Body of pancreas (tissue), 4 donors: ENCODE measurements around the gene COL4A6. TPM values are rescaled to one million over a fixed set of nuclear protein-coding genes. Genes with fewer than 3 reads are reported as not detected.

Source experiments
- ATAC-seq: fragments of 150-250 bp; one replicate; pipeline ENCODE4 v1.9.1; 2016
- DNase-seq, 4 donors: peaks; one replicate each; pipeline ENCODE4 v3.0.0-alpha.2; 2019
- H3K27ac ChIP-seq, 4 donors: fragments of 200-600 bp; sonication (generic); 1 replicate in 3 of 4; 2 replicates in 1 of 4; pipeline versions ENCODE4 v1.5.1 to v1.6.1; 2016 to 2019; ENCODE audit warnings: mild to moderate bottlenecking in 1 of 4, mixed read lengths in 1 of 4, moderate library complexity in 1 of 4
- H3K27me3 ChIP-seq, 2 donors: fragments of 200-600 bp; sonication (generic); one replicate each; pipeline ENCODE4 v1.6.0; 2016; ENCODE audit warnings: mild to moderate bottlenecking in 1 of 2
- H3K36me3 ChIP-seq, 2 donors: fragments of 200-600 bp; sonication (generic); replicated peaks in 1 of 2; 2 replicates each; pipeline ENCODE4 v1.5.1; 2016; ENCODE audit warnings: low read depth in 2 of 2; ENCODE audit not compliant: insufficient read depth in 1 of 2
- H3K4me1 ChIP-seq: fragments of 200-600 bp; sonication (generic); one replicate; pipeline ENCODE4 v1.6.0; 2016
- H3K4me3 ChIP-seq, 2 donors: fragments of 200-600 bp; sonication (generic); 1 replicate in 1 of 2; 2 replicates in 1 of 2; pipeline ENCODE4 v1.5.1; 2016 to 2019
- H3K9me3 ChIP-seq, 3 donors: fragments of 200-600 bp; sonication (generic); 1 replicate in 2 of 3; 2 replicates in 1 of 3; pipeline ENCODE4 v1.5.1; 2016
- CTCF ChIP-seq, 7 experiments: fragments of 450-650 bp in 4 of 7; fragments of 200-600 bp in 3 of 7; sonication (generic) in 3 of 7; IDR thresholded peaks; one replicate each; pipeline ENCODE4 v1.5.1; 2016 to 2019; ENCODE audit warnings: antibody characterized with exemption in 7 of 7
- POLR2A ChIP-seq, 3 donors: fragments of 450-650 bp; IDR thresholded peaks; one replicate each; pipeline ENCODE4 v1.6.1; 2016; ENCODE audit warnings: antibody characterized with exemption in 3 of 3, mild to moderate bottlenecking in 2 of 3
- WGBS, 2 donors: methylation state at CpG; one replicate each; pipeline ENCODE4 v1.1.5; 2017; 5-methylcytosine and 5-hydroxymethylcytosine counted together
- intact Hi-C: fragments of 100-400 bp; cut with DNase I; formaldehyde crosslinking; loops from one replicate; pipeline ENCODE4 v1.15.1; 2023
- total RNA-seq, 2 donors: library from RNA; depleted of rRNA; stranded (reverse); fragments of >200 nt; gene quantifications; one replicate each; pipeline ENCODE4 v1.1.0, GENCODE V29; 2016

COL4A6 gene
- total RNA-seq, 2 donors from 2014 or later = under 0.01 to 0.52 TPM

GRCh38 chrX:108312011-108312410, 126.2 kb downstream of the COL4A6 start:
- Histone ChIP-seq H3K27me3 (no peaks in the 10 kb centered on the region), H3K4me3 (no peak overlapping the region), H3K27ac (no peak overlapping the region), H3K4me1 (no peaks in the 10 kb centered on the region), H3K9me3 (no peaks in the 10 kb centered on the region), H3K36me3 (no peaks in the 10 kb centered on the region)
- intact Hi-C loops = no loop called here
- TF ChIP-seq CTCF (IDR thresholded peaks at IDR 0.05) = no peak
- no peak for TF ChIP-seq POLR2A (IDR thresholded peaks at IDR 0.05)
- 39 to 45% methylated on average over 1 of the region's 1 CpG for WGBS, 2 donors
- no peak for ATAC-seq
- DNase-seq = no peak

GRCh38 chrX:108310506-108310905, 127.7 kb downstream of the COL4A6 start:
- H3K9me3 ChIP-seq = no peaks in the 10 kb centered on the region
- ATAC-seq (no peak), DNase-seq (no peak)
- no peak overlapping the region for H3K4me3 ChIP-seq
- TF ChIP-seq POLR2A (IDR thresholded peaks at IDR 0.05) (no peak), CTCF (IDR thresholded peaks at IDR 0.05) (no peak)
- WGBS, 2 donors = 65 to 88% methylated on average over 1 of the region's 1 CpG
- H3K27ac ChIP-seq = no peak overlapping the region
- no peaks in the 10 kb centered on the region for H3K27me3 ChIP-seq
- intact Hi-C loops = no loop called here
- H3K4me1 ChIP-seq = no peaks in the 10 kb centered on the region
- H3K36me3 ChIP-seq = no peaks in the 10 kb centered on the region

GRCh38 chrX:108309144-108309543, 129.1 kb downstream of the COL4A6 start:
- 31 to 70% methylated on average over 4 of the region's 4 CpGs for WGBS, 2 donors
- no peak overlapping the region for H3K27ac ChIP-seq
- no peak for TF ChIP-seq CTCF (IDR thresholded peaks at IDR 0.05)
- no peak for TF ChIP-seq POLR2A (IDR thresholded peaks at IDR 0.05)
- no peaks in the 10 kb centered on the region for H3K9me3 ChIP-seq
- no peak overlapping the region for H3K4me3 ChIP-seq
- H3K36me3 ChIP-seq = no peaks in the 10 kb centered on the region
- DNase-seq (no peak), ATAC-seq (no peak)
- H3K4me1 ChIP-seq = no peaks in the 10 kb centered on the region
- intact Hi-C loops = no loop called here
- H3K27me3 ChIP-seq = no peaks in the 10 kb centered on the region

GRCh38 chrX:108307132-108308085, 130.8 kb downstream of the COL4A6 start:
- no peak for ATAC-seq
- no peak for TF ChIP-seq CTCF (IDR thresholded peaks at IDR 0.05)
- TF ChIP-seq POLR2A (IDR thresholded peaks at IDR 0.05) = no peak
- 70 to 77% methylated on average over 4 to 6 of the region's 6 CpGs for WGBS, 2 donors
- no peak for DNase-seq
- Histone ChIP-seq H3K27me3 (no peaks in the 10 kb centered on the region), H3K27ac (no peak overlapping the region), H3K36me3 (no peaks in the 10 kb centered on the region), H3K9me3 (no peaks in the 10 kb centered on the region), H3K4me3 (no peak overlapping the region), H3K4me1 (no peaks in the 10 kb centered on the region)
- intact Hi-C loops = no loop called here

- Histone ChIP-seq H3K36me3 (no peaks in the 10 kb centered on the region), H3K4me1 (no peaks in the 10 kb centered on the region), H3K9me3 (no peaks in the 10 kb centered on the region), H3K4me3 (no peak overlapping the region), H3K27ac (no peak overlapping the region), H3K27me3 (no peaks in the 10 kb centered on the region)
- DNase-seq (no peak), ATAC-seq (no peak)
- intact Hi-C loops = no loop called here
- TF ChIP-seq POLR2A (IDR thresholded peaks at IDR 0.05) = no peak
- no peak for TF ChIP-seq CTCF (IDR thresholded peaks at IDR 0.05)
Measured at GRCh38 chrX:108306086-108306485, 132.1 kb downstream of the COL4A6 start.
